A673 (cell line): ENCODE measurements around the gene CAV1.

Experiments
- CTCF ChIP-seq: fragments of 300-800, 200-600 bp; sonication (generic); conservative IDR thresholded peaks from 2 replicates; pipeline ENCODE4 v1.5.1; 2017; ENCODE audit warnings: low read depth, mild to moderate bottlenecking, antibody characterized with exemption, low read length, moderate library complexity, mixed read lengths
- EZH2 ChIP-seq: fragments of 200-600 bp; sonication (generic); IDR thresholded peaks from 2 replicates; pipeline ENCODE4 v1.6.1; 2017; ENCODE audit warnings: borderline replicate concordance, low read depth, mild to moderate bottlenecking, mixed read lengths, antibody characterized with exemption, low read length; ENCODE audit not compliant: poor library complexity, severe bottlenecking

- TF ChIP-seq CTCF (no peak), EZH2 (no peak)
Measured at GRCh38 chr7:116546916-116547315, 22.1 kb downstream of the CAV1 start.
